Measurements from ENCODE around the gene MND1.
"Not testable (repeated sequence)": the region's sequence is repeated elsewhere in the genome, so short reads cannot be mapped to it uniquely, and the experiment has no call there.

Gene MND1

GRCh38 chr4:153440475-153440874 is 96.0 kb downstream of the MND1 start:
- no peak for DNase-seq (ENCODE audit: low read depth)

- no peak for DNase-seq (ENCODE audit: low read depth)
These were observed 102.9 kb downstream of the MND1 start for GRCh38 chr4:153447175-153447905.

- DNase-seq (ENCODE audit: low read depth) = no peak
These were observed 103.7 kb downstream of the MND1 start for GRCh38 chr4:153448003-153448731.

- no peak for DNase-seq (ENCODE audit: low read depth)
These were observed 104.8 kb downstream of the MND1 start for GRCh38 chr4:153449338-153449737.

- no peak for DNase-seq (ENCODE audit: low read depth)
These were observed 106.0 kb downstream of the MND1 start for GRCh38 chr4:153450544-153450917.

GRCh38 chr4:153451145-153451544 is 106.7 kb downstream of the MND1 start:
- not testable (repeated sequence) for DNase-seq (ENCODE audit: low read depth)

- no peak for DNase-seq (ENCODE audit: low read depth)
These were observed 107.6 kb downstream of the MND1 start for GRCh38 chr4:153451911-153452657.

- DNase-seq (ENCODE audit: low read depth) = no peak
These were observed 108.3 kb downstream of the MND1 start for GRCh38 chr4:153452658-153453378.

GRCh38 chr4:153453402-153453801 is 108.9 kb downstream of the MND1 start:
- no peak for DNase-seq (ENCODE audit: low read depth)

GRCh38 chr4:153458969-153459368 is 114.5 kb downstream of the MND1 start:
- no peak for DNase-seq (ENCODE audit: low read depth)

GRCh38 chr4:153461549-153461948 is 117.1 kb downstream of the MND1 start:
- DNase-seq (ENCODE audit: low read depth) = not testable (repeated sequence)

- DNase-seq (ENCODE audit: low read depth) = no peak
These were observed 119.6 kb downstream of the MND1 start for GRCh38 chr4:153464068-153464467.
